DND-41 (cell line): Measurements from ENCODE around the gene ETV5.

Source experiments
- ATAC-seq: fragments of 200-7000 bp; cut with Tn5 transposase; 3 replicates; pipeline ENCODE4 v1.9.1; 2021; ENCODE audit warnings: low read depth; ENCODE audit not compliant: insufficient read depth
- DNase-seq: peaks from one replicate; pipeline ENCODE4 v3.0.0-alpha.2; 2020
- H2AFZ ChIP-seq: 2 replicates; pipeline ENCODE4 v1.6.0; 2012; ENCODE audit warnings: low read depth, low read length
- H3K27ac ChIP-seq: 2 replicates; pipeline ENCODE4 v1.5.1; 2012; ENCODE audit warnings: low read length, inconsistent platforms
- H3K27me3 ChIP-seq: fragments of 200-600 bp; sonication (generic); 2 replicates; pipeline ENCODE4 v1.6.0; 2012; ENCODE audit warnings: low read length, mild to moderate bottlenecking, inconsistent platforms; ENCODE audit not compliant: insufficient read depth, poor library complexity
- H3K36me3 ChIP-seq: 2 replicates; pipeline ENCODE4 v1.5.1; 2012; ENCODE audit warnings: low read length, inconsistent platforms; ENCODE audit not compliant: insufficient read depth
- H3K4me1 ChIP-seq: 2 replicates; pipeline ENCODE4 v1.5.1; 2012; ENCODE audit warnings: mild to moderate bottlenecking, low read length; ENCODE audit not compliant: insufficient read depth
- H3K4me2 ChIP-seq: 2 replicates; pipeline ENCODE4 v1.6.0; 2012; ENCODE audit warnings: mild to moderate bottlenecking, moderate library complexity, low read length, inconsistent platforms; ENCODE audit not compliant: insufficient read depth
- H3K4me3 ChIP-seq, 2 experiments: fragments of 200-600 bp in 1 of 2; shearing (Covaris generic) in 1 of 2; 2 replicates each; pipeline ENCODE4 v1.5.1; 2012 to 2016; ENCODE audit warnings: inconsistent platforms in 2 of 2, low read length in 2 of 2, mild to moderate bottlenecking in 2 of 2, low read depth in 1 of 2, moderate library complexity in 1 of 2
- H3K79me2 ChIP-seq: 2 replicates; pipeline ENCODE4 v1.6.0; 2012; ENCODE audit warnings: low read length, inconsistent platforms; ENCODE audit not compliant: insufficient read depth
- H3K9ac ChIP-seq: 2 replicates; pipeline ENCODE4 v1.6.0; 2012; ENCODE audit warnings: low read depth, mild to moderate bottlenecking, inconsistent platforms, low read length, moderate library complexity
- H3K9me3 ChIP-seq: 2 replicates; pipeline ENCODE4 v1.5.1; 2012; ENCODE audit warnings: low read length, moderate library complexity, mild to moderate bottlenecking, inconsistent platforms; ENCODE audit not compliant: insufficient read depth, severe bottlenecking
- H4K20me1 ChIP-seq: 2 replicates; pipeline ENCODE4 v1.6.0; 2012; ENCODE audit warnings: low read length; ENCODE audit not compliant: insufficient read depth
- EZH2 ChIP-seq: IDR thresholded peaks from 3 replicates; pipeline ENCODE4 v1.6.1; 2012; ENCODE audit warnings: borderline replicate concordance, low read depth, mild to moderate bottlenecking, moderate library complexity, low read length, inconsistent platforms; ENCODE audit not compliant: severe bottlenecking
- TF ChIP-seq, protein P1 (sequence below): IDR thresholded peaks from 2 replicates; pipeline ENCODE4 v1.5.1; 2012; ENCODE audit warnings: borderline replicate concordance, low read length, moderate library complexity, mild to moderate bottlenecking; ENCODE audit not compliant: poor library complexity, severe bottlenecking; ENCODE audit errors: extremely low read depth

ETV5 gene

DNA sequence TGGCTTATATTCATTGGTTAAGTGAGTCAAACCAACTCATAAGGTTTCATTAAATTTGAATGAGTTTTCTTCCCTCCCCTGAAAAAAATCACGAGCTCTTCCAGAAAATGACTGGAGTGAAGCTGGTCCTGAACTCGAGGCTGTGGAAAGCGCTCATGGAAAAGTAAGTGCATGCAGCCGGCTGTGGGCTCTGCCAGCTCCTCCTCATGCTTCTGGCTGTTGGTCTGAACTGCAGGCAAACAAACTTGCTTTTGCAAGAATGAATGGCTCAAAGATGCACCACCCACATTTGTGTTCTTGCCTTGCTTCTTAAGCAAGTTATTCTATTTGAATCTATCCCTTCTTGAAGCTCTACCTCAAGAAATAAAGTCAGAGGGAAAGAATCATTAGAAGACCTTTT lies 6.2 kb downstream of the ETV5 start:
- peaks cover 10% of the 10 kb centered on the region for H3K4me1 ChIP-seq
- DNase-seq = no peak
- peaks cover 22% of the 10 kb centered on the region for H3K79me2 ChIP-seq
- H3K27ac ChIP-seq = no peak overlapping the region
- peaks cover 2% of the 10 kb centered on the region; the same call in 1 of the 2 replicates for H3K36me3 ChIP-seq
- H3K4me2 ChIP-seq = no peak overlapping the region
- H2AFZ ChIP-seq = no peak overlapping the region
- no peak for TF ChIP-seq EZH2
- TF ChIP-seq, protein P1, sequence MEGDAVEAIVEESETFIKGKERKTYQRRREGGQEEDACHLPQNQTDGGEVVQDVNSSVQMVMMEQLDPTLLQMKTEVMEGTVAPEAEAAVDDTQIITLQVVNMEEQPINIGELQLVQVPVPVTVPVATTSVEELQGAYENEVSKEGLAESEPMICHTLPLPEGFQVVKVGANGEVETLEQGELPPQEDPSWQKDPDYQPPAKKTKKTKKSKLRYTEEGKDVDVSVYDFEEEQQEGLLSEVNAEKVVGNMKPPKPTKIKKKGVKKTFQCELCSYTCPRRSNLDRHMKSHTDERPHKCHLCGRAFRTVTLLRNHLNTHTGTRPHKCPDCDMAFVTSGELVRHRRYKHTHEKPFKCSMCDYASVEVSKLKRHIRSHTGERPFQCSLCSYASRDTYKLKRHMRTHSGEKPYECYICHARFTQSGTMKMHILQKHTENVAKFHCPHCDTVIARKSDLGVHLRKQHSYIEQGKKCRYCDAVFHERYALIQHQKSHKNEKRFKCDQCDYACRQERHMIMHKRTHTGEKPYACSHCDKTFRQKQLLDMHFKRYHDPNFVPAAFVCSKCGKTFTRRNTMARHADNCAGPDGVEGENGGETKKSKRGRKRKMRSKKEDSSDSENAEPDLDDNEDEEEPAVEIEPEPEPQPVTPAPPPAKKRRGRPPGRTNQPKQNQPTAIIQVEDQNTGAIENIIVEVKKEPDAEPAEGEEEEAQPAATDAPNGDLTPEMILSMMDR = no peak
- no peak for ATAC-seq
- H3K9me3 ChIP-seq = no peaks in the 10 kb centered on the region
- no peaks in the 10 kb centered on the region for H3K27me3 ChIP-seq
- no peak overlapping the region for H3K9ac ChIP-seq
- H4K20me1 ChIP-seq = peaks cover 12% of the 10 kb centered on the region; the same call in 1 of the 2 replicates
- no peak overlapping the region for H3K4me3 ChIP-seq

DNA sequence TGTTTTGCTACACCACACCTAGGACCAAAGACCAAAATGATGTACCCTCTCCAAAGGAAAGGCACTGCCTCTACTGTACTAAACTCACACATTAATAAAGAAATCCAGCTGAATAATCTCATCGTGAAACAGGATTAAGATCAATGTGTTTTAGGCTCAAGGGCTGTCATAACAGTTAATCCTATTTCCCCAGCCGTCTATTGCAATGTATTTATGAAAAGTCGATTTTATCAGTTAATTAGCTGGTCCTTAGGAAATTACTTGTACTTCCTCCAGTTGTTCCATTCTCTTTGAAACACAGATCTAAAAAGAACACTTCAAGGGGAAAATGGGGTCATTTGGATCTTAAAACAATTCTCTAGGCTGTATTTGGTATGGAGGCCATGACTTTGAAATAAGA lies 8.5 kb downstream of the ETV5 start:
- no peak for TF ChIP-seq EZH2
- TF ChIP-seq, protein P1 = no peak
- no peak overlapping the region for H3K4me2 ChIP-seq
- no peaks in the 10 kb centered on the region for H3K27me3 ChIP-seq
- DNase-seq = no peak
- ATAC-seq = no peak
- H3K9ac ChIP-seq = no peak overlapping the region
- H3K79me2 ChIP-seq = peaks cover under 1% of the 10 kb centered on the region; the same call in 1 of the 2 replicates
- H3K36me3 ChIP-seq = peaks cover 6% of the 10 kb centered on the region; the same call in 1 of the 2 replicates
- H3K4me1 ChIP-seq = no peaks in the 10 kb centered on the region
- no peak overlapping the region for H3K4me3 ChIP-seq
- no peaks in the 10 kb centered on the region for H3K9me3 ChIP-seq
- peaks cover 15% of the 10 kb centered on the region; the same call in 1 of the 2 replicates for H4K20me1 ChIP-seq
- H2AFZ ChIP-seq = no peak overlapping the region
- H3K27ac ChIP-seq = no peak overlapping the region

DNA sequence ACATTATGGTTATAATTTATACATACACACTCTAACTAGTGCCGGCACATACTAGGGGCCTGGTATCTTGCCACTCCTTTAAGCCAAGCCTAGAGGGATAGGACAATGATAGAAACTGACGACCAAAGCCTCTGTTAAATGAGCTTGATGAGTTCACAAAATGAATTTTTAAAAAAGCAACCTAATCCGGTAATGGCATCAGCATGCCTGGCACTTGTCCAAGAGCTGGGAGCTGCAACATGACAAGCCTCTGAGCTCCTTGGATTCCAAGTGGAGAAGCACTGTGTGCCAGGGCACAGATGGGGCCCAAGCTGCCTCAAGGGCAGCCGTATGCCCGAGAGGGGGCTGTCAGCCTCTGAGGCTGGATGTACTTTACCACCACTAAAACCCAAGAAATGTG lies 9.7 kb downstream of the ETV5 start:
- Histone ChIP-seq H3K36me3 (peaks cover 8% of the 10 kb centered on the region; the same call in 1 of the 2 replicates), H3K27me3 (no peaks in the 10 kb centered on the region), H3K4me1 (no peaks in the 10 kb centered on the region), H3K27ac (no peak overlapping the region), H3K79me2 (no peaks in the 10 kb centered on the region), H3K4me2 (no peak overlapping the region), H3K4me3 (no peak overlapping the region), H4K20me1 (peaks cover 15% of the 10 kb centered on the region; the same call in 1 of the 2 replicates), H3K9me3 (no peaks in the 10 kb centered on the region), H3K9ac (no peak overlapping the region), H2AFZ (no peak overlapping the region)
- DNase-seq (no peak), ATAC-seq (no peak)
- no peak for TF ChIP-seq EZH2
- TF ChIP-seq, protein P1 = no peak
